ENCODE measurements around the gene PDE7B. TPM values are rescaled to one million over a fixed set of nuclear protein-coding genes. Genes with fewer than 3 reads are reported as not detected.

Gene PDE7B
- total RNA-seq, 2 donors from 2014 or later: 9.0 to 11.2 TPM

GRCh38 chr6:136022224-136022874 is 170.8 kb downstream of the PDE7B start:
- no peak overlapping the region for H3K4me3 ChIP-seq
- H3K27me3 ChIP-seq: no peaks in the 10 kb centered on the region
- H3K36me3 ChIP-seq: no peaks in the 10 kb centered on the region
- no peaks in the 10 kb centered on the region for H3K9me3 ChIP-seq
- no peaks in the 10 kb centered on the region for H3K4me1 ChIP-seq
- no peak overlapping the region for H3K27ac ChIP-seq
- TF ChIP-seq CTCF (IDR thresholded peaks at IDR 0.05): no peak
- no peak for DNase-seq (ENCODE audit: low spot score)

- Histone ChIP-seq H3K27me3 (no peaks in the 10 kb centered on the region), H3K4me1 (no peaks in the 10 kb centered on the region), H3K27ac (no peak overlapping the region), H3K4me3 (no peak overlapping the region), H3K36me3 (no peaks in the 10 kb centered on the region), H3K9me3 (no peaks in the 10 kb centered on the region)
- no peak for TF ChIP-seq CTCF (IDR thresholded peaks at IDR 0.05)
- no peak for DNase-seq (ENCODE audit: low spot score)
Observed at GRCh38 chr6:136024711-136025110, 173.2 kb downstream of the PDE7B start.

GRCh38 chr6:136025736-136026135 is 174.2 kb downstream of the PDE7B start:
- Histone ChIP-seq H3K4me1 (no peaks in the 10 kb centered on the region), H3K9me3 (no peaks in the 10 kb centered on the region), H3K4me3 (no peak overlapping the region), H3K27ac (no peak overlapping the region), H3K27me3 (no peaks in the 10 kb centered on the region), H3K36me3 (no peaks in the 10 kb centered on the region)
- no peak for TF ChIP-seq CTCF (IDR thresholded peaks at IDR 0.05)
- no peak for DNase-seq (ENCODE audit: low spot score)

GRCh38 chr6:136030131-136030530 is 178.6 kb downstream of the PDE7B start:
- no peak overlapping the region for H3K4me3 ChIP-seq
- no peaks in the 10 kb centered on the region for H3K36me3 ChIP-seq
- H3K9me3 ChIP-seq: no peaks in the 10 kb centered on the region
- no peak for DNase-seq (ENCODE audit: low spot score)
- H3K27me3 ChIP-seq: no peaks in the 10 kb centered on the region
- no peak overlapping the region for H3K27ac ChIP-seq
- no peak for TF ChIP-seq CTCF (IDR thresholded peaks at IDR 0.05)
- H3K4me1 ChIP-seq: peaks cover 0 to 10% of the 10 kb centered on the region in 2 donors

- Histone ChIP-seq H3K4me3 (no peak overlapping the region), H3K27me3 (no peaks in the 10 kb centered on the region), H3K4me1 (peaks cover 0 to 28% of the 10 kb centered on the region in 2 donors), H3K36me3 (no peaks in the 10 kb centered on the region), H3K9me3 (no peaks in the 10 kb centered on the region), H3K27ac (no peak overlapping the region)
- no peak for DNase-seq (ENCODE audit: low spot score)
- peak; percentile 46 to 67 for TF ChIP-seq CTCF (IDR thresholded peaks at IDR 0.05)
Observed at GRCh38 chr6:136031982-136032381, 180.5 kb downstream of the PDE7B start.

GRCh38 chr6:136033416-136033815 is 181.9 kb downstream of the PDE7B start:
- DNase-seq (ENCODE audit: low spot score): no peak
- Histone ChIP-seq H3K36me3 (no peaks in the 10 kb centered on the region), H3K4me1 (peaks cover 0 to 39% of the 10 kb centered on the region in 2 donors), H3K9me3 (no peaks in the 10 kb centered on the region), H3K27ac (no peak overlapping the region), H3K4me3 (no peak overlapping the region), H3K27me3 (no peaks in the 10 kb centered on the region)
- TF ChIP-seq CTCF (IDR thresholded peaks at IDR 0.05): no peak

Data from right atrium auricular region (tissue), 2 donors.